ENCODE data around the gene FGFBP2.

DNA sequence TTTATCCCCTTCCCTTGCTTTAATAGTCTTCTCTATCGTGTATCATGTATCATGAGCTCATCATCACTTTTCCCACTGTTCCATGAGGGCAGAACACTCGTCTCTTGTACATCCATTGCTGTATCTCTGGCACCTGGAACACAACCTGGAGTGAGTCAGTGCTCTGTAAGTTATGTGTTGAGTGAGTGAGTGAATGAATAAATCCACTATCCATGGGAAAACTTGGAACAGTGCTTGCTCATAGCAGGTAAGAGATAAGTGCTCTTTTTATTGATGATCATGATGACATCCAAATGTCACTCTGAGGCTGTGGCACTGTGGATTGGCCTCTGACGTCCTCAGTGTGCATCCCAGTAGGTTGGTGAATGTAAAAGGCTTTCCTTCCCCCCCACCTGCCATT, 28.7 kb downstream of the FGFBP2 start:
- TF ChIP-seq, protein P1, sequence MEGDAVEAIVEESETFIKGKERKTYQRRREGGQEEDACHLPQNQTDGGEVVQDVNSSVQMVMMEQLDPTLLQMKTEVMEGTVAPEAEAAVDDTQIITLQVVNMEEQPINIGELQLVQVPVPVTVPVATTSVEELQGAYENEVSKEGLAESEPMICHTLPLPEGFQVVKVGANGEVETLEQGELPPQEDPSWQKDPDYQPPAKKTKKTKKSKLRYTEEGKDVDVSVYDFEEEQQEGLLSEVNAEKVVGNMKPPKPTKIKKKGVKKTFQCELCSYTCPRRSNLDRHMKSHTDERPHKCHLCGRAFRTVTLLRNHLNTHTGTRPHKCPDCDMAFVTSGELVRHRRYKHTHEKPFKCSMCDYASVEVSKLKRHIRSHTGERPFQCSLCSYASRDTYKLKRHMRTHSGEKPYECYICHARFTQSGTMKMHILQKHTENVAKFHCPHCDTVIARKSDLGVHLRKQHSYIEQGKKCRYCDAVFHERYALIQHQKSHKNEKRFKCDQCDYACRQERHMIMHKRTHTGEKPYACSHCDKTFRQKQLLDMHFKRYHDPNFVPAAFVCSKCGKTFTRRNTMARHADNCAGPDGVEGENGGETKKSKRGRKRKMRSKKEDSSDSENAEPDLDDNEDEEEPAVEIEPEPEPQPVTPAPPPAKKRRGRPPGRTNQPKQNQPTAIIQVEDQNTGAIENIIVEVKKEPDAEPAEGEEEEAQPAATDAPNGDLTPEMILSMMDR (IDR thresholded peaks at IDR 0.05) = no peak
- no peak for TF ChIP-seq POLR2A (IDR thresholded peaks at IDR 0.05)

All from uterus (tissue), 2 donors.